Measurements from ENCODE around the gene MED20.

DNA sequence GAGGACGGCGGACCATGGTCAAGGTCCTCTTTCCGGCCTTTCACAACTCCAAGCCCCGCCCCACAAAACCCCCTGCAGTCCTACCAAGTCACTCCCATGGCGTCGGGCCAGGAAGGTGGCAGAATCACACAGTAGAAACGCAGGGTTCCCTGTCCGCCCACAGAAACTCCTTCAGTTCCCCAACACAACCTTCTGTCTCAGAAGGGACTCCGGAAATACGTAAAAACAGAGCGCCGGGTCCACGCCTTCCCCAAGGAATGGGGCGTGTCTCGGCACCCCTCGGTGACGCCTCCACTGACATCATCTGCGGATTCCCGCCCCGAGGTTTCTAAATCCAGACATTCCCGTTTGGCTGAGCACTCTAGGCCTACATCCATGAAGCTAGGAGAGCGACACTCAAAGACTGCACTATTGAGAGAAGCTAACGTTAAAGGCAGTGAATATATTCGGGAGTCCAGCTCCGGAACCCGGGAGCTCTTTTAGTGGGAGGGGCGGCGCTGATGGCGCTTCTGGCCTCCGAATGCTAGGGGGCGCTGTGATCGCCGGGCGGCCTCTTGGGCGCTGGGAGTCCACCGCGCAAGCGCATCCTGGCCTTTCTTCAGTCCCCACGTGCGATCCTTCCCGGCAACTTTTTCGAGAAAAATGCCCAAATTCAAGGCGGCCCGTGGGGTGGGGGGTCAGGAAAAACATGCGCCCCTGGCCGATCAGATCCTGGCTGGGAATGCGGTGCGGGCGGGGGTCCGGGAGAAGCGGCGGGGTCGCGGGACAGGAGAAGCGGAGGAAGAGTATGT is at the start of gene MED20, which contains the start of gene BYSL:
- TF ChIP-seq, protein P1, sequence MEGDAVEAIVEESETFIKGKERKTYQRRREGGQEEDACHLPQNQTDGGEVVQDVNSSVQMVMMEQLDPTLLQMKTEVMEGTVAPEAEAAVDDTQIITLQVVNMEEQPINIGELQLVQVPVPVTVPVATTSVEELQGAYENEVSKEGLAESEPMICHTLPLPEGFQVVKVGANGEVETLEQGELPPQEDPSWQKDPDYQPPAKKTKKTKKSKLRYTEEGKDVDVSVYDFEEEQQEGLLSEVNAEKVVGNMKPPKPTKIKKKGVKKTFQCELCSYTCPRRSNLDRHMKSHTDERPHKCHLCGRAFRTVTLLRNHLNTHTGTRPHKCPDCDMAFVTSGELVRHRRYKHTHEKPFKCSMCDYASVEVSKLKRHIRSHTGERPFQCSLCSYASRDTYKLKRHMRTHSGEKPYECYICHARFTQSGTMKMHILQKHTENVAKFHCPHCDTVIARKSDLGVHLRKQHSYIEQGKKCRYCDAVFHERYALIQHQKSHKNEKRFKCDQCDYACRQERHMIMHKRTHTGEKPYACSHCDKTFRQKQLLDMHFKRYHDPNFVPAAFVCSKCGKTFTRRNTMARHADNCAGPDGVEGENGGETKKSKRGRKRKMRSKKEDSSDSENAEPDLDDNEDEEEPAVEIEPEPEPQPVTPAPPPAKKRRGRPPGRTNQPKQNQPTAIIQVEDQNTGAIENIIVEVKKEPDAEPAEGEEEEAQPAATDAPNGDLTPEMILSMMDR (conservative IDR thresholded peaks at IDR 0.05; ENCODE audit: low read depth, low read length): peak; percentile 96
- TF ChIP-seq EZH2 (IDR thresholded peaks at IDR 0.05; ENCODE audit: low read length, unreplicated experiment): no peak
- no peak for TF ChIP-seq EZH2phosphoT487 (IDR thresholded peaks at IDR 0.05; ENCODE audit: borderline replicate concordance, low read length)

Data from PC-3 (cell line).